GM20000 (cell line): Measurements from ENCODE around the gene PRPF31.

Experiments used
- DNase-seq: peaks from one replicate; pipeline ENCODE4 v3.0.0; 2012; ENCODE audit warnings: low spot score
- TF ChIP-seq, protein P1 (sequence below): IDR thresholded peaks from 2 replicates; pipeline ENCODE4 v1.5.1; 2012; ENCODE audit warnings: mild to moderate bottlenecking, control low read depth; ENCODE audit errors: extremely low read depth, missing control alignments

The PRPF31 gene

DNA sequence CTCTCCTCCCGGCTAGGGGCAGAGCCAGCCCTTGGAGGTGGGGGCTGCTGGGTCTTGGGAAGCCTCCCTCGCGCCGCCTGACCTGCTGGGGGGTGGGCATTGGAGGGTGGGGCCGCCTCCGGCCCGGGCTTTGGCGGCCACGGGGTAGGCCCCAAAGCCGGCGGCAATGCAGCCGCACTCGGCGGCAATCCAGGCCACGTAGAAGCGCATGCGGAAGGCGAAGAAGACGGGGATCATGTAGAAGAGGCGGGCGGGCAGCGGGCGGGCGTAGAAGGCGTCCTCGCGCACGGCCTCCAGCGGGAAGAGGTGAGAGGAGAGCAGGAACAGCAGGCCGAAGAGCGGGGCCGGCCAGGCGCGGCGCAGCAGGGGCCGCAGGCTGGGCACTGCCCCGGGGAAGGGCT, 65.1 kb downstream of the PRPF31 start:
- TF ChIP-seq, protein P1, sequence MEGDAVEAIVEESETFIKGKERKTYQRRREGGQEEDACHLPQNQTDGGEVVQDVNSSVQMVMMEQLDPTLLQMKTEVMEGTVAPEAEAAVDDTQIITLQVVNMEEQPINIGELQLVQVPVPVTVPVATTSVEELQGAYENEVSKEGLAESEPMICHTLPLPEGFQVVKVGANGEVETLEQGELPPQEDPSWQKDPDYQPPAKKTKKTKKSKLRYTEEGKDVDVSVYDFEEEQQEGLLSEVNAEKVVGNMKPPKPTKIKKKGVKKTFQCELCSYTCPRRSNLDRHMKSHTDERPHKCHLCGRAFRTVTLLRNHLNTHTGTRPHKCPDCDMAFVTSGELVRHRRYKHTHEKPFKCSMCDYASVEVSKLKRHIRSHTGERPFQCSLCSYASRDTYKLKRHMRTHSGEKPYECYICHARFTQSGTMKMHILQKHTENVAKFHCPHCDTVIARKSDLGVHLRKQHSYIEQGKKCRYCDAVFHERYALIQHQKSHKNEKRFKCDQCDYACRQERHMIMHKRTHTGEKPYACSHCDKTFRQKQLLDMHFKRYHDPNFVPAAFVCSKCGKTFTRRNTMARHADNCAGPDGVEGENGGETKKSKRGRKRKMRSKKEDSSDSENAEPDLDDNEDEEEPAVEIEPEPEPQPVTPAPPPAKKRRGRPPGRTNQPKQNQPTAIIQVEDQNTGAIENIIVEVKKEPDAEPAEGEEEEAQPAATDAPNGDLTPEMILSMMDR = no peak
- DNase-seq = no peak
